ENCODE data around the gene DEAF1.
"Not testable (repeated sequence)": the region's sequence is repeated elsewhere in the genome, so short reads cannot be mapped to it uniquely, and the experiment has no call there.

DEAF1 gene

GRCh38 chr11:678297-678696 lies 16.7 kb downstream of the DEAF1 start:
- DNase-seq, result no peak

DNA sequence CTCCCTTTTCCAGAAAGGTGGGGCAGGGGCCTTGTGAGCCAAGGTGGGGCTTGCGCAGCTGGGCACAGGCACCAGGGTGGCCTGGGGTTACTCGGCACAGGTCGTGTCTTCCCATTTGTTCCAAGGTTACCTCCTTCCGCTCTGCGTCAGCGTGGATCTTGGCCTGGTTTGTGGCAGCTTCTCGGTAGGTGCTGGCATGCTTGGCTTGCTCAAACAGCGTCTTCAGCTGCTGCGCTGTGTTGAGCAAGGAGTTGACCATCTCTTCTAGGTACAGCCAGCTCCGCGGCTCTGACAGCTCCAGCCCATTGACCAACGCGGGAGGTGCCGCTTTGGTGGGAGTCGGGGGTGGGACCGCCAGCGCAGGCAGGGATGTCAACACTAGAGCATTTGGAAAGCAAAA lies 20.6 kb downstream of the DEAF1 start:
- DNase-seq, result no peak

GRCh38 chr11:673866-674265 lies 21.2 kb downstream of the DEAF1 start:
- DNase-seq, result no peak

GRCh38 chr11:665704-666281 lies 29.2 kb downstream of the DEAF1 start:
- DNase-seq, result peak; percentile 21

DNA sequence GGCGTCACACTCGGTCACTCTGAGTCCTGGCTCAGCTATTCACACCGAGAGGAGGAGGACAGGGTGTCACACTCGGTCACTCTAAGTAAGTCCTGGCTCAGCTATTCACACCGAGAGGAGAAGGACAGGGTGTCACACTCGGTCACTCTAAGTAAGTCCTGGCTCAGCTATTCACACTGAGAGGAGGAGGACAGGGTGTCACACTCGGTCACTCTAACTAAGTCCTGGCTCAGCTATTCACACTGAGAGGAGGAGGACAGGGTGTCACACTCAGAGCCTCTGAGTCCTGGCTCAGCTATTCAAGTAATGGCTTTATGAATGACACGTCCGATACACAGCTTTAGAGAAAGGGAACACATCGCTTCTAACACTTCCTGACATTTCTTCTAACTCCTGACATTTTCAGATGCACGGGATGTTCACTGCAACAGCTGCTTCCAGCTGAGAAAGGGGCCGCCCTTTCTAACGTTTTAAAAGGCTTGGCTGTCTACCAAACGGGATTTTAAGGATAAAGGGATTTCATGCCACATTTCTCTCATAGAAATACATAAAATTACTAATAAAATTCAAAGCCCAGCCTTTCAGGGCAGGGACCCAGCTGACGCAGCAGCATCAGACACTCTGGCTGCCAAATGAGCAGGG lies 29.8 kb downstream of the DEAF1 start:
- DNase-seq, result no peak

GRCh38 chr11:662689-663274 lies 32.2 kb downstream of the DEAF1 start:
- peak; percentile 38 for DNase-seq

DNA sequence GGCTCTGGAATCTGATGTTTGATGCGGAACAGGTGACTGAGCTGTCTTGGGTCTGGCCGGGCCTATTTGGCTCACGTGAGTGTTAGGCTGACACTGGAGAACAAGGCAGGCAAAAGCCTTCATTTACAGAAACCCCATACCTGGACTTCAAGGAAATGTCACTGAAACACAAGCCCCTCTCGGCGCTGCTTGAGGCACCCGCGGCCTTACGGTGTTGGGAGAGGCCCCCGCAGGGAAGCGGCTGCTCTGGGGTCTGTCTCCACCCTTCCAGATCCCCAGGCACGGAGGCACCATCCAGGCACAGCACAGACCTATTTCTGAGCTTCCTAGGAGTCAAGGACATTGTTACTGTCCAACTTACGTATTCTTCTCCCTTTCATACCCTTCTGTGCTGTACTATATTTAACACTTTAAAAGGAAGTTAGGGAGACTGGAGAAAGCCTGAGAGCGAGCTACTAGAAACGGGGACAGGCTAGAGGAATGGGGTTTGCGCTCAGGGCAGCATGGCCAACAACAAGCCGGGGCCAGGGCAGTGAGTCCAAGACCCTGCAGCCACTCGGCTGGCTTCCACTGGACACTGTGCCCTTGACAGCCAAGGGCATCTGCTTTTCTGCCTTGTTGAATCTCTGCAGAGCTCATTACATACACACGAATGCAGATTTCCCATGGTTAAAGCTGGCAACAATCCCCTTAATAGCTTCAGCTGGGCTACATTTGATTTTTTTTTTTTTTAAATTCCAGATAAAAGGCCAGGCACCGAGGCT lies 34.2 kb downstream of the DEAF1 start:
- DNase-seq, result no peak

- no peak for DNase-seq
These were observed 34.7 kb downstream of the DEAF1 start for GRCh38 chr11:660281-660680.

DNA sequence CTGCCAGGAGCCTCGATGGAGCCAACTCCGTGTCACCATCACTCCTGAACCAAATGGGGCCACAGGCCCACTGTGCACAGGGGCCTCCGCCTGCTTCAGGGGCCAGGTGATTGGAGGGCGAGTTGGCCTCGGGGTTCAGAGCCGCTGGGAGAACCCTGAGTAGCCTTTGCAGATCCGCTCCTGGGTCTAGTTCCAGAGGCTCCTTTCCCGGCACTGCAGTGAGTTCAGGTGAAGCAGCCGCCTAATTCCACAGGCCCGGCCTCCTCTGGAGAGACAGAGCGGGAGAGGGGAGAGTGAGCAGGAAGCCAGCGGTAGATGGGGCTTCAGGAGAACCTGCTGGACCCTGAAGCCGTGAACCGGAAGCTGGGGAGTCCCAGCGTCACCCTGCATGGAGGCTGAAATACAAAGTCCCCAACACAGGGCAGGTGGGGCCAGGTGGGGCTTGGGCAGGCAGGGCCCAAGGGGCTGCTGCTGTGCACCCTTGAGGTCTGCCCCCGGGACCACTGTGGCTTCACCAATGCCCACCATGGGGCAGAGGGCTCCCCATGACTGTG lies 35.4 kb downstream of the DEAF1 start:
- DNase-seq, result no peak

DNA sequence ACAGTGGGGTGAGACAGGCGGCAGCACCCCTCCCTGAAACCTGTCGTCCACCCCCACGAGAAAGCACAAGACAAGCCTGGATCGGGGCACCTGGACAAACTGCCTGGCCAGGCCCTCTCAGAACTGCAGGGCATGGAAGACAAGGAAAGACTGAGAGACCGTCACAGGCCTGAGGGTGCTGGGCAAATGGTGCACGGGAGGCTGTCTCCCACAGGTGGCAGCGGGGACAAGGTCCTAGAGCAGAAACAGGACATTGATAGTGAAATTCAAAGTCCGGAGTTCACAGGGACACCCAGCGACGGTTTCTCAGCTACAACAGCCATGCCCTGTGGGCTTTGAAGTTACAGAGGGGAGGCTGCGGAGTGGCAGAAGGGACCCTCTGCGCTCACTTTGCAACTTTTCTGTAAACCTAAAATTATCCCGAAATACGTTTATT lies 37.3 kb downstream of the DEAF1 start:
- DNase-seq, result no peak

GRCh38 chr11:656866-657265 lies 38.2 kb downstream of the DEAF1 start:
- no peak for DNase-seq

GRCh38 chr11:656426-656825 lies 38.6 kb downstream of the DEAF1 start:
- DNase-seq, result no peak

GRCh38 chr11:655036-655726 lies 39.8 kb downstream of the DEAF1 start:
- DNase-seq, result no peak

DNA sequence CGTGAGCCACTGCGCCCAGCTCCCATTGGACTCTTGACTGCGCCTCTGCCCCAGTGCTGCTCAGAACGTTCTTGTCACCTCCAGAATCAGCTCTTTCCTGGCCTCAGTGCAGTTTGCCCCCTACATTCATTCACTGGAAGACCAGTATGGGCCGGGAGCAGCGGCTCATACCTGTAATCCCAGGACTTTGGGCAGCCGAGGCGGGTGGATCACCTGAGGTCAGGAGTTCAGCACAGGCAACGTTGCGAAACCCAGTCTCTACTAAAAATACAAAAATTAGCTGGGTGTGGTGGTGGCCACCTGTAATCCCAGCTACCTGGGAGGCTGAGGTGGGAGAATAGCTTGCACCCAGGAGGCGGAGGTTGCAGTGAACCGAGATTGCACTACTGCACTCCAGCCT lies 40.6 kb downstream of the DEAF1 start:
- not testable (repeated sequence) for DNase-seq

- DNase-seq, result no peak
These were observed 41.2 kb downstream of the DEAF1 start for GRCh38 chr11:653837-654236.

DNA sequence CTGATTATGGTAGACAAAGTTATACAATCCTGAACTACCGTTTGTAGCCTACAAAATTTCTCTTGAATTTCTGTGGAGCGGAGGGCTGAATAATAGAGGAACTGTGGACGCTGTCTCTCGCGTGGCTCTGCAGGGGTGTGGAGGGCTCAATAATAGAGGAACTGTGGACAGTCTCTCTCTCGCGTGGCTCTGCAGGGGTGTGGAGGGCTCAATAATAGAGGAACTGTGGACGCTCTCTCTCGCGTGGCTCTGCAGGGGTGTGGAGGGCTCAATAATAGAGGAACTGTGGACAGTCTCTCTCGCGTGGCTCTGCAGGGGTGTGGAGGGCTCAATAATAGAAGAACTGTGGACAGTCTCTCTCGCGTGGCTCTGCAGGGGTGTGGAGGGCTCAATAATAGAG lies 41.9 kb downstream of the DEAF1 start:
- not testable (repeated sequence) for DNase-seq

- DNase-seq, result no peak
These were observed 44.5 kb downstream of the DEAF1 start for GRCh38 chr11:650482-650881.

DNA sequence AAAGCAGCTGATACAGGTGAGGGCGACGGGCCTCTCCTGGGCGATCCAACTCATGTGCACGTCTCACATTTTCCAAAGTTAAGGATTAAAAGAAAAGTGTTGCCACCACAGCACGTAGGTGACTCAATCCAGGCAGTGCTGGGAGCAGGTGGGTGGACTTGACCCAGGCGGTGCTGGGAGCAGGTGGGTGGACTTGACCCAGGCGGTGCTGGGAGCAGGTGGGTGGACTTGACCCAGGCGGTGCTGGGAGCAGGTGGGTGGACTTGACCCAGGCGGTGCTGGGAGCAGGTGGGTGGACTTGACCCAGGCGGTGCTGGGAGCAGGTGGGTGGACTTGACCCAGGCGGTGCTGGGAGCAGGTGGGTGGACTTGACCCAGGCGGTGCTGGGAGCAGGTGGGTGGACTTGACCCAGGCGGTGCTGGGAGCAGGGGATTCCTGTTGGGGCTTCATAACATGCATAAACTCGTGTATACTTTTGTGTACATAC lies 47.3 kb downstream of the DEAF1 start:
- not testable (repeated sequence) for DNase-seq

- no peak for DNase-seq
These were observed 48.8 kb downstream of the DEAF1 start for GRCh38 chr11:646214-646613.

- DNase-seq, result no peak
These were observed 49.5 kb downstream of the DEAF1 start for GRCh38 chr11:645536-645935.

GRCh38 chr11:643849-644738 lies 50.9 kb downstream of the DEAF1 start:
- DNase-seq, result no peak

- DNase-seq, result no peak
These were observed 51.7 kb downstream of the DEAF1 start for GRCh38 chr11:643366-643765.
